B cell (primary cell): Measurements from ENCODE around the gene FZD1. TPM values are rescaled to one million over a fixed set of nuclear protein-coding genes. Genes with fewer than 3 reads are reported as not detected.

ENCODE experiments used
- ATAC-seq: fragments of 200-7000 bp; cut with Tn5 transposase; one replicate; pipeline ENCODE4 v1.10.0; 2021; ENCODE audit warnings: low read depth, mild to moderate bottlenecking, moderate number of reproducible peaks, moderate library complexity
- CTCF ChIA-PET: fragments of 350-600 bp; sonication (Branson Sonifier 250); formaldehyde crosslinking; loops from one replicate; lab custom pipeline; 2021; ENCODE audit warnings: antibody characterized with exemption, inconsistent platforms; lab: Charles Lee
- POLR2A ChIA-PET: fragments of 350-600 bp; sonication (Branson Sonifier 250); formaldehyde crosslinking; loops from one replicate; lab custom pipeline; 2021; ENCODE audit warnings: antibody characterized with exemption; lab: Charles Lee
- DNase-seq: peaks from one replicate; pipeline ENCODE4 v3.0.0; 2013
- H2AFZ ChIP-seq: 2 replicates; pipeline ENCODE4 v1.6.1; 2012; ENCODE audit warnings: mild to moderate bottlenecking, low read depth, low read length; ENCODE audit not compliant: insufficient read depth, poor library complexity, severe bottlenecking
- H3K27ac ChIP-seq, 2 donors: 1 replicate in 1 of 2; 2 replicates in 1 of 2; pipeline ENCODE4 v1.5.1; 2012 to 2013; ENCODE audit warnings: low read length in 2 of 2, mild to moderate bottlenecking in 2 of 2, moderate library complexity in 1 of 2
- H3K27me3 ChIP-seq, 4 experiments: fragments of 200-600 bp in 1 of 4; sonication (generic) in 1 of 4; replicated peaks in 1 of 4; 1 replicate in 2 of 4; 2 replicates in 2 of 4; pipeline versions ENCODE4 v1.6.1 to v1.7.0; 2013 to 2016; ENCODE audit warnings: low read length in 3 of 4, mild to moderate bottlenecking in 2 of 4, mixed read lengths in 1 of 4, moderate library complexity in 1 of 4; ENCODE audit not compliant: insufficient read depth in 4 of 4, control insufficient read depth in 3 of 4; ENCODE audit errors: control extremely low read depth in 1 of 4
- H3K36me3 ChIP-seq, 2 experiments: replicated peaks in 1 of 2; 1 replicate in 1 of 2; 2 replicates in 1 of 2; pipeline versions ENCODE4 v1.6.1 to v1.7.1; 2013; ENCODE audit warnings: low read length in 1 of 2; ENCODE audit not compliant: insufficient read depth in 2 of 2, control insufficient read depth in 1 of 2; ENCODE audit errors: control extremely low read depth in 1 of 2, extremely low read depth in 1 of 2
- H3K4me1 ChIP-seq, 2 donors: fragments of 200-600 bp in 1 of 2; sonication (generic) in 1 of 2; 1 replicate in 1 of 2; 2 replicates in 1 of 2; pipeline versions ENCODE4 v1.5.1 to v1.6.1; 2013 to 2017; ENCODE audit warnings: low read length in 2 of 2; ENCODE audit not compliant: control insufficient read depth in 2 of 2, insufficient read depth in 2 of 2
- H3K4me2 ChIP-seq: replicated peaks from 2 replicates; pipeline ENCODE3; 2012; ENCODE audit warnings: mild to moderate bottlenecking, low read depth, low read length; ENCODE audit not compliant: poor library complexity, severe bottlenecking
- H3K4me3 ChIP-seq, 5 experiments: fragments of 200-600 bp in 1 of 5; sonication (generic) in 1 of 5; 1 replicate in 3 of 5; 2 replicates in 2 of 5; pipeline versions ENCODE4 v1.5.1 to v1.7.0; 2011 to 2016; ENCODE audit warnings: low read length in 4 of 5, mild to moderate bottlenecking in 4 of 5, low read depth in 2 of 5, control low read depth in 1 of 5, moderate library complexity in 1 of 5; ENCODE audit not compliant: insufficient read depth in 1 of 5; ENCODE audit errors: control extremely low read depth in 1 of 5, extremely low read depth in 1 of 5
- H3K79me2 ChIP-seq: fragments of 200-600 bp; sonication (generic); one replicate; pipeline ENCODE4 v1.6.0; 2016; ENCODE audit warnings: low read length; ENCODE audit not compliant: control insufficient read depth, insufficient read depth
- H3K9ac ChIP-seq: fragments of 200-600 bp; sonication (generic); 2 replicates; pipeline ENCODE4 v1.6.1; 2017; ENCODE audit warnings: mild to moderate bottlenecking, low read length, moderate library complexity
- H3K9me3 ChIP-seq, 3 donors: one replicate each; pipeline versions ENCODE4 v1.6.1 to v1.7.1; 2013; ENCODE audit warnings: low read length in 2 of 3; ENCODE audit not compliant: control insufficient read depth in 2 of 3, insufficient read depth in 1 of 3; ENCODE audit errors: control extremely low read depth in 1 of 3
- H4K20me1 ChIP-seq: 2 replicates; pipeline ENCODE4 v1.6.0; 2012; ENCODE audit warnings: mild to moderate bottlenecking, low read length; ENCODE audit not compliant: insufficient read depth, control insufficient read depth, poor library complexity, severe bottlenecking
- H3K27ac Mint-ChIP-seq: one replicate; pipeline ENCODE4 v1.8.0; 2021; ENCODE audit warnings: mixed read lengths
- H3K27me3 Mint-ChIP-seq: one replicate; pipeline ENCODE4 v1.8.0; 2021; ENCODE audit warnings: mixed read lengths
- H3K4me1 Mint-ChIP-seq: one replicate; pipeline ENCODE4 v1.8.0; 2021; ENCODE audit warnings: mixed read lengths
- H3K4me3 Mint-ChIP-seq: one replicate; pipeline ENCODE4 v1.8.0; 2021; ENCODE audit warnings: mixed read lengths
- H3K9me3 Mint-ChIP-seq: one replicate; pipeline ENCODE4 v1.8.0; 2022; ENCODE audit warnings: mixed read lengths; ENCODE audit not compliant: insufficient read depth
- CTCF ChIP-seq: fragments of 200-600 bp; IDR thresholded peaks from one replicate; pipeline ENCODE4 v1.8.0; 2022; ENCODE audit warnings: antibody characterized with exemption, mild to moderate bottlenecking
- EZH2 ChIP-seq: IDR thresholded peaks from 2 replicates; pipeline ENCODE4 v1.6.1; 2012; ENCODE audit warnings: borderline replicate concordance, low read depth, mild to moderate bottlenecking, moderate library complexity, low read length; ENCODE audit not compliant: insufficient read depth, poor library complexity, severe bottlenecking
- WGBS: methylation state at CpG from one replicate; pipeline ENCODE4 v1.1.5; 2013; ENCODE audit warnings: missing lambda C conversion rate; ENCODE audit not compliant: insufficient coverage; 5-methylcytosine and 5-hydroxymethylcytosine counted together
- intact Hi-C: fragments of 100-400 bp; cut with micrococcal nuclease; formaldehyde crosslinking; loops from one replicate; pipeline ENCODE4 v1.10.0; 2022
- polyA plus RNA-seq: library from polyadenylated mRNA; depleted of rRNA; stranded (reverse); fragments of >200 nt; gene quantifications from 2 replicates; pipeline ENCODE4 v1.2.3, GENCODE V29; 2012
- total RNA-seq, 2 donors: library from RNA; stranded (reverse); fragments of 120-200 nt in 1 of 2; gene quantifications; 1 replicate in 1 of 2; 2 replicates in 1 of 2; pipeline versions ENCODE4 v1.2.3 to v1.2.4, GENCODE V29; 2013 to 2022

The FZD1 gene
- total and polyA plus RNA-seq, 2 donors (not counting 1 experiment from before 2014, with no cell fraction given), result 0.15 to 0.49 TPM

GRCh38 chr7:91291302-91291701 is 27.1 kb downstream of the FZD1 start:
- no peak for ATAC-seq
- Histone ChIP-seq H3K27ac (no peak overlapping the region), H3K9me3 (no peaks in the 10 kb centered on the region), H3K79me2 (no peaks in the 10 kb centered on the region), H3K27me3 (no peaks in the 10 kb centered on the region), H3K4me2 (no peak overlapping the region), H4K20me1 (no peaks in the 10 kb centered on the region), H3K36me3 (no peaks in the 10 kb centered on the region), H3K9ac (no peak overlapping the region), H2AFZ (no peak overlapping the region), H3K4me1 (no peaks in the 10 kb centered on the region), H3K4me3 (no peak overlapping the region)
- H3K4me1 Mint-ChIP-seq, result no peaks in the 10 kb centered on the region
- no peaks in the 10 kb centered on the region for H3K9me3 Mint-ChIP-seq
- H3K27ac Mint-ChIP-seq, result no peak overlapping the region
- TF ChIP-seq CTCF (no peak), EZH2 (no peak)
- ChIA-PET POLR2A (no interaction called here), CTCF (no interaction called here)
- DNase-seq, result no peak
- H3K4me3 Mint-ChIP-seq, result no peak overlapping the region
- H3K27me3 Mint-ChIP-seq, result peaks cover 23% of the 10 kb centered on the region
- 100% methylated on average over 2 of the region's 5 CpGs for WGBS
- intact Hi-C loops, result no loop called here

- no peak for ATAC-seq
- no peak overlapping the region for H3K4me3 Mint-ChIP-seq
- H3K4me2 ChIP-seq, result no peak overlapping the region
- DNase-seq, result no peak
- intact Hi-C loops, result no loop called here
- H3K4me1 Mint-ChIP-seq, result no peaks in the 10 kb centered on the region
- POLR2A ChIA-PET, result no interaction called here
- WGBS, result 88% methylated on average over 1 of the region's 1 CpG
- H3K27me3 Mint-ChIP-seq, result peaks cover 23% of the 10 kb centered on the region
- H3K9ac ChIP-seq, result no peak overlapping the region
- H3K27ac ChIP-seq, result no peak overlapping the region
- no peak overlapping the region for H3K4me3 ChIP-seq
- H3K4me1 ChIP-seq, result no peaks in the 10 kb centered on the region
- H3K9me3 Mint-ChIP-seq, result no peaks in the 10 kb centered on the region
- H2AFZ ChIP-seq, result no peak overlapping the region
- H3K27me3 ChIP-seq, result no peaks in the 10 kb centered on the region
- CTCF ChIA-PET, result no interaction called here
- H4K20me1 ChIP-seq, result no peaks in the 10 kb centered on the region
- H3K36me3 ChIP-seq, result no peaks in the 10 kb centered on the region
- no peaks in the 10 kb centered on the region for H3K79me2 ChIP-seq
- no peak overlapping the region for H3K27ac Mint-ChIP-seq
- H3K9me3 ChIP-seq, result no peaks in the 10 kb centered on the region
- no peak for TF ChIP-seq EZH2
- TF ChIP-seq CTCF, result no peak
Measured at GRCh38 chr7:91291902-91292301, 27.7 kb downstream of the FZD1 start.
